ENCODE measurements around the gene C10orf120. TPM values are rescaled to one million over a fixed set of nuclear protein-coding genes. Genes with fewer than 3 reads are reported as not detected.

C10orf120 gene
- total and polyA plus RNA-seq, 2 experiments from 2014 or later, result not detected

- Histone ChIP-seq H3K9me3 (ENCODE audit: low read depth) (no peaks in the 10 kb centered on the region), H3K36me3 (ENCODE audit: low read depth) (no peaks in the 10 kb centered on the region), H4K20me1 (ENCODE audit: insufficient read depth) (no peaks in the 10 kb centered on the region), H3K4me2 (ENCODE audit: unreplicated experiment) (no peak overlapping the region), H3F3A (ENCODE audit: insufficient read depth) (no peaks in the 10 kb centered on the region), H3K9me2 (ENCODE audit: insufficient read depth) (no peaks in the 10 kb centered on the region), H2AFZ (no peak overlapping the region), H3K4me1 (ENCODE audit: insufficient read depth) (no peaks in the 10 kb centered on the region), H3K27ac (no peak overlapping the region), H3K27me3 (replicated peaks; ENCODE audit: insufficient read depth) (peaks cover 4% of the 10 kb centered on the region; the same call in 1 of the 2 replicates), H3K79me2 (ENCODE audit: insufficient read depth) (no peaks in the 10 kb centered on the region), H3K9ac (no peak overlapping the region), H3K4me3 (no peak overlapping the region)
- in situ Hi-C loops (cut with MboI), result no loop called here
- DNase-seq, result no peak
- 27 to 32% methylated on average over 6 of the region's 6 CpGs for WGBS, 2 experiments (ENCODE audit: low coverage in 1 of 2, low lambda C conversion rate in 2 of 2, missing lambda C conversion rate in 2 of 2)
- no peak for TF ChIP-seq EZH2phosphoT487 (IDR thresholded peaks at IDR 0.05; ENCODE audit: insufficient read depth, low read depth)
Observed at GRCh38 chr10:122660696-122661095, 39.0 kb downstream of the C10orf120 start.

- no peak overlapping the region for H2AFZ ChIP-seq
- peaks cover 9% of the 10 kb centered on the region; the same call in 1 of the 2 replicates for H3K27me3 ChIP-seq (replicated peaks; ENCODE audit: insufficient read depth)
- H3F3A ChIP-seq (ENCODE audit: insufficient read depth), result no peaks in the 10 kb centered on the region
- no peaks in the 10 kb centered on the region for H3K9me3 ChIP-seq (ENCODE audit: low read depth)
- in situ Hi-C loops (cut with MboI), result no loop called here
- DNase-seq, result no peak
- H3K27ac ChIP-seq, result no peak overlapping the region
- H3K9me2 ChIP-seq (ENCODE audit: insufficient read depth), result no peaks in the 10 kb centered on the region
- no peak for TF ChIP-seq EZH2phosphoT487 (IDR thresholded peaks at IDR 0.05; ENCODE audit: insufficient read depth, low read depth)
- TF ChIP-seq EZH2 (IDR thresholded peaks at IDR 0.05; ENCODE audit: insufficient read depth, poor library complexity, severe bottlenecking), result no peak
- 37 to 39% methylated on average over 7 of the region's 7 CpGs for WGBS, 2 experiments (ENCODE audit: low coverage in 1 of 2, low lambda C conversion rate in 2 of 2, missing lambda C conversion rate in 2 of 2)
- no peaks in the 10 kb centered on the region for H3K36me3 ChIP-seq (ENCODE audit: low read depth)
- no peaks in the 10 kb centered on the region for H3K4me1 ChIP-seq (ENCODE audit: insufficient read depth)
- H3K79me2 ChIP-seq (ENCODE audit: insufficient read depth), result no peaks in the 10 kb centered on the region
- H3K4me2 ChIP-seq (ENCODE audit: unreplicated experiment), result no peak overlapping the region
- no peaks in the 10 kb centered on the region for H4K20me1 ChIP-seq (ENCODE audit: insufficient read depth)
- no peak overlapping the region for H3K9ac ChIP-seq
- H3K4me3 ChIP-seq, result no peak overlapping the region
Observed at GRCh38 chr10:122659651-122660050, 40.0 kb downstream of the C10orf120 start.

GRCh38 chr10:122659126-122659525 is 40.5 kb downstream of the C10orf120 start:
- Histone ChIP-seq H2AFZ (no peak overlapping the region), H3K27me3 (replicated peaks; ENCODE audit: insufficient read depth) (peaks cover 9% of the 10 kb centered on the region), H3K36me3 (ENCODE audit: low read depth) (no peaks in the 10 kb centered on the region), H3K4me2 (ENCODE audit: unreplicated experiment) (no peak overlapping the region), H3K79me2 (ENCODE audit: insufficient read depth) (no peaks in the 10 kb centered on the region), H3K9ac (no peak overlapping the region), H3K27ac (no peak overlapping the region), H4K20me1 (ENCODE audit: insufficient read depth) (no peaks in the 10 kb centered on the region), H3K4me1 (ENCODE audit: insufficient read depth) (no peaks in the 10 kb centered on the region), H3K4me3 (no peak overlapping the region), H3K9me2 (ENCODE audit: insufficient read depth) (no peaks in the 10 kb centered on the region), H3F3A (ENCODE audit: insufficient read depth) (no peaks in the 10 kb centered on the region), H3K9me3 (ENCODE audit: low read depth) (no peaks in the 10 kb centered on the region)
- no peak for DNase-seq
- WGBS, 2 experiments (ENCODE audit: low coverage in 1 of 2, low lambda C conversion rate in 2 of 2, missing lambda C conversion rate in 2 of 2), result 33% methylated on average over 6 of the region's 6 CpGs
- in situ Hi-C loops (cut with MboI), result no loop called here
- no peak for TF ChIP-seq EZH2 (IDR thresholded peaks at IDR 0.05; ENCODE audit: insufficient read depth, poor library complexity, severe bottlenecking)
- no peak for TF ChIP-seq EZH2phosphoT487 (IDR thresholded peaks at IDR 0.05; ENCODE audit: insufficient read depth, low read depth)

- no peak overlapping the region for H2AFZ ChIP-seq
- H3F3A ChIP-seq (ENCODE audit: insufficient read depth), result no peaks in the 10 kb centered on the region
- WGBS, 2 experiments (ENCODE audit: low coverage in 1 of 2, low lambda C conversion rate in 2 of 2, missing lambda C conversion rate in 2 of 2), result 32 to 44% methylated on average over 8 of the region's 8 CpGs
- peaks cover 9% of the 10 kb centered on the region for H3K27me3 ChIP-seq (replicated peaks; ENCODE audit: insufficient read depth)
- no peak overlapping the region for H3K4me3 ChIP-seq
- H3K9me2 ChIP-seq (ENCODE audit: insufficient read depth), result no peaks in the 10 kb centered on the region
- no peaks in the 10 kb centered on the region for H3K4me1 ChIP-seq (ENCODE audit: insufficient read depth)
- no peaks in the 10 kb centered on the region for H3K79me2 ChIP-seq (ENCODE audit: insufficient read depth)
- no peak for DNase-seq
- TF ChIP-seq EZH2 (IDR thresholded peaks at IDR 0.05; ENCODE audit: insufficient read depth, poor library complexity, severe bottlenecking) (no peak), EZH2phosphoT487 (IDR thresholded peaks at IDR 0.05; ENCODE audit: insufficient read depth, low read depth) (no peak)
- H3K4me2 ChIP-seq (ENCODE audit: unreplicated experiment), result no peak overlapping the region
- in situ Hi-C loops (cut with MboI), result no loop called here
- no peak overlapping the region for H3K9ac ChIP-seq
- H3K27ac ChIP-seq, result no peak overlapping the region
- H3K36me3 ChIP-seq (ENCODE audit: low read depth), result no peaks in the 10 kb centered on the region
- no peaks in the 10 kb centered on the region for H4K20me1 ChIP-seq (ENCODE audit: insufficient read depth)
- H3K9me3 ChIP-seq (ENCODE audit: low read depth), result no peaks in the 10 kb centered on the region
Observed at GRCh38 chr10:122658356-122659049, 41.1 kb downstream of the C10orf120 start.
